Neural cell (in vitro differentiated cells): ENCODE data around the gene NANOS1. TPM values are rescaled to one million over a fixed set of nuclear protein-coding genes. Genes with fewer than 3 reads are reported as not detected.

Experiments
- H2AFZ ChIP-seq: fragments of 200-600, 300-800 bp; sonication (generic), shearing (Covaris generic); 2 replicates; pipeline ENCODE4 v1.6.0; 2014; ENCODE audit warnings: low read depth, mild to moderate bottlenecking, antibody characterized with exemption, low read length, moderate library complexity
- H3F3A ChIP-seq: fragments of 200-600 bp; shearing (Covaris generic); 2 replicates; pipeline ENCODE4 v1.6.1; 2016; ENCODE audit warnings: mild to moderate bottlenecking, moderate library complexity, mixed read lengths, antibody characterized with exemption, low read length; ENCODE audit not compliant: insufficient read depth, poor library complexity, severe bottlenecking
- H3K27ac ChIP-seq: fragments of 200-600, 300-800 bp; sonication (generic), shearing (Covaris generic); 2 replicates; pipeline ENCODE4 v1.5.1; 2014; ENCODE audit warnings: mild to moderate bottlenecking, low read length, moderate library complexity
- H3K27me3 ChIP-seq: fragments of 300-800, 200-600 bp; sonication (generic), shearing (Covaris generic); 2 replicates; pipeline ENCODE4 v1.6.0; 2014; ENCODE audit warnings: mild to moderate bottlenecking, low read depth, low read length, moderate library complexity; ENCODE audit not compliant: insufficient read depth
- H3K36me3 ChIP-seq: fragments of 300-800, 200-600 bp; sonication (generic), shearing (Covaris generic); 2 replicates; pipeline ENCODE4 v1.5.1; 2014; ENCODE audit warnings: mild to moderate bottlenecking, antibody characterized with exemption, low read length, moderate library complexity; ENCODE audit not compliant: insufficient read depth
- H3K4me2 ChIP-seq: fragments of 300-800, 200-600 bp; sonication (generic), shearing (Covaris generic); 2 replicates; pipeline ENCODE4 v1.6.0; 2014; ENCODE audit warnings: mild to moderate bottlenecking, low read length
- H3K4me3 ChIP-seq: fragments of 300-800, 200-600 bp; sonication (generic), shearing (Covaris generic); 2 replicates; pipeline ENCODE4 v1.5.1; 2014; ENCODE audit warnings: mild to moderate bottlenecking, low read length, moderate library complexity
- H3K79me2 ChIP-seq: fragments of 200-600 bp; shearing (Covaris generic); replicated peaks from 2 replicates; pipeline ENCODE4 v1.6.0; 2014; ENCODE audit warnings: mild to moderate bottlenecking, low read length, moderate library complexity; ENCODE audit not compliant: insufficient read depth
- H3K9ac ChIP-seq: fragments of 300-800, 200-600 bp; sonication (generic), shearing (Covaris generic); 2 replicates; pipeline ENCODE4 v1.6.1; 2016; ENCODE audit warnings: mild to moderate bottlenecking, low read length, mixed read lengths
- H3K9me2 ChIP-seq: fragments of 200-600 bp; shearing (Covaris generic); 2 replicates; pipeline ENCODE4 v1.6.1; 2016; ENCODE audit warnings: mild to moderate bottlenecking, low read length, mixed read lengths; ENCODE audit not compliant: insufficient read depth
- H3K9me3 ChIP-seq: fragments of 200-600, 300-800 bp; sonication (generic), shearing (Covaris generic); 2 replicates; pipeline ENCODE4 v1.6.1; 2016; ENCODE audit warnings: mild to moderate bottlenecking, mixed run types, low read length, moderate library complexity, mixed read lengths
- H4K20me1 ChIP-seq: fragments of 200-600 bp; shearing (Covaris generic); 2 replicates; pipeline ENCODE4 v1.6.1; 2016; ENCODE audit warnings: mild to moderate bottlenecking, mixed run types; ENCODE audit not compliant: insufficient read depth
- EP300 ChIP-seq: fragments of 450-650 bp; conservative IDR thresholded peaks from 2 replicates; pipeline ENCODE4 v1.6.1; 2014; ENCODE audit warnings: antibody characterized with exemption, mild to moderate bottlenecking, moderate library complexity; ENCODE audit not compliant: poor library complexity, severe bottlenecking
- EZH2 ChIP-seq: fragments of 200-600, 300-800 bp; shearing (Covaris generic), sonication (generic); IDR thresholded peaks from 2 replicates; pipeline ENCODE4 v1.6.1; 2014; ENCODE audit warnings: antibody characterized with exemption, low read length, borderline replicate concordance, mild to moderate bottlenecking; ENCODE audit not compliant: insufficient read depth, poor library complexity, severe bottlenecking
- MXI1 ChIP-seq: fragments of 450-650 bp; conservative IDR thresholded peaks from 2 replicates; pipeline ENCODE4 v1.6.1; 2014; ENCODE audit warnings: antibody characterized with exemption, mild to moderate bottlenecking; ENCODE audit not compliant: poor library complexity, severe bottlenecking
- POLR2AphosphoS5 ChIP-seq: IDR thresholded peaks from 2 replicates; pipeline ENCODE4 v1.6.1; 2012
- RAD21 ChIP-seq: fragments of 450-650 bp; conservative IDR thresholded peaks from 2 replicates; pipeline ENCODE4 v1.6.1; 2014; ENCODE audit warnings: antibody characterized with exemption, mild to moderate bottlenecking, moderate library complexity
- SMC3 ChIP-seq: fragments of 450-650 bp; conservative IDR thresholded peaks from 2 replicates; pipeline ENCODE4 v1.6.1; 2014; ENCODE audit warnings: antibody characterized with exemption, mild to moderate bottlenecking, moderate library complexity; ENCODE audit not compliant: poor library complexity
- TAF1 ChIP-seq: IDR thresholded peaks from 2 replicates; pipeline ENCODE4 v1.6.1; 2012; ENCODE audit warnings: low read depth
- polyA plus RNA-seq: library from polyadenylated mRNA; depleted of rRNA; stranded (reverse); fragments of >200 nt; gene quantifications from 2 replicates; pipeline ENCODE4 v1.2.3, GENCODE V29; 2014
- TF ChIP-seq, protein P1 (sequence below): fragments of 450-650 bp; IDR thresholded peaks from 2 replicates; pipeline ENCODE4 v1.5.1; 2014; ENCODE audit warnings: antibody characterized with exemption, mild to moderate bottlenecking, moderate library complexity; ENCODE audit not compliant: poor library complexity, severe bottlenecking
- TF ChIP-seq, protein P2 (sequence below): IDR thresholded peaks from 2 replicates; pipeline ENCODE4 v1.6.1; 2012; ENCODE audit warnings: borderline replicate concordance

Gene NANOS1
- polyA plus RNA-seq, 1 donor from 2014 or later: 29.1 TPM

GRCh38 chr10:119041326-119041725 is 11.8 kb downstream of the NANOS1 start:
- Histone ChIP-seq H3K79me2 (no peaks in the 10 kb centered on the region), H3K9ac (no peak overlapping the region), H3K4me3 (no peak overlapping the region), H3K9me2 (no peaks in the 10 kb centered on the region), H3K36me3 (peaks cover 9% of the 10 kb centered on the region), H4K20me1 (no peaks in the 10 kb centered on the region), H3K4me2 (no peak overlapping the region), H3K27me3 (no peaks in the 10 kb centered on the region), H3K9me3 (no peaks in the 10 kb centered on the region), H2AFZ (no peak overlapping the region), H3K27ac (no peak overlapping the region), H3F3A (no peaks in the 10 kb centered on the region)
- TF ChIP-seq TAF1 (no peak), RAD21 (no peak), SMC3 (no peak), EP300 (no peak), EZH2 (no peak), POLR2AphosphoS5 (no peak), MXI1 (no peak)
- TF ChIP-seq, protein P1, sequence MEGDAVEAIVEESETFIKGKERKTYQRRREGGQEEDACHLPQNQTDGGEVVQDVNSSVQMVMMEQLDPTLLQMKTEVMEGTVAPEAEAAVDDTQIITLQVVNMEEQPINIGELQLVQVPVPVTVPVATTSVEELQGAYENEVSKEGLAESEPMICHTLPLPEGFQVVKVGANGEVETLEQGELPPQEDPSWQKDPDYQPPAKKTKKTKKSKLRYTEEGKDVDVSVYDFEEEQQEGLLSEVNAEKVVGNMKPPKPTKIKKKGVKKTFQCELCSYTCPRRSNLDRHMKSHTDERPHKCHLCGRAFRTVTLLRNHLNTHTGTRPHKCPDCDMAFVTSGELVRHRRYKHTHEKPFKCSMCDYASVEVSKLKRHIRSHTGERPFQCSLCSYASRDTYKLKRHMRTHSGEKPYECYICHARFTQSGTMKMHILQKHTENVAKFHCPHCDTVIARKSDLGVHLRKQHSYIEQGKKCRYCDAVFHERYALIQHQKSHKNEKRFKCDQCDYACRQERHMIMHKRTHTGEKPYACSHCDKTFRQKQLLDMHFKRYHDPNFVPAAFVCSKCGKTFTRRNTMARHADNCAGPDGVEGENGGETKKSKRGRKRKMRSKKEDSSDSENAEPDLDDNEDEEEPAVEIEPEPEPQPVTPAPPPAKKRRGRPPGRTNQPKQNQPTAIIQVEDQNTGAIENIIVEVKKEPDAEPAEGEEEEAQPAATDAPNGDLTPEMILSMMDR: no peak
- TF ChIP-seq, protein P2, sequence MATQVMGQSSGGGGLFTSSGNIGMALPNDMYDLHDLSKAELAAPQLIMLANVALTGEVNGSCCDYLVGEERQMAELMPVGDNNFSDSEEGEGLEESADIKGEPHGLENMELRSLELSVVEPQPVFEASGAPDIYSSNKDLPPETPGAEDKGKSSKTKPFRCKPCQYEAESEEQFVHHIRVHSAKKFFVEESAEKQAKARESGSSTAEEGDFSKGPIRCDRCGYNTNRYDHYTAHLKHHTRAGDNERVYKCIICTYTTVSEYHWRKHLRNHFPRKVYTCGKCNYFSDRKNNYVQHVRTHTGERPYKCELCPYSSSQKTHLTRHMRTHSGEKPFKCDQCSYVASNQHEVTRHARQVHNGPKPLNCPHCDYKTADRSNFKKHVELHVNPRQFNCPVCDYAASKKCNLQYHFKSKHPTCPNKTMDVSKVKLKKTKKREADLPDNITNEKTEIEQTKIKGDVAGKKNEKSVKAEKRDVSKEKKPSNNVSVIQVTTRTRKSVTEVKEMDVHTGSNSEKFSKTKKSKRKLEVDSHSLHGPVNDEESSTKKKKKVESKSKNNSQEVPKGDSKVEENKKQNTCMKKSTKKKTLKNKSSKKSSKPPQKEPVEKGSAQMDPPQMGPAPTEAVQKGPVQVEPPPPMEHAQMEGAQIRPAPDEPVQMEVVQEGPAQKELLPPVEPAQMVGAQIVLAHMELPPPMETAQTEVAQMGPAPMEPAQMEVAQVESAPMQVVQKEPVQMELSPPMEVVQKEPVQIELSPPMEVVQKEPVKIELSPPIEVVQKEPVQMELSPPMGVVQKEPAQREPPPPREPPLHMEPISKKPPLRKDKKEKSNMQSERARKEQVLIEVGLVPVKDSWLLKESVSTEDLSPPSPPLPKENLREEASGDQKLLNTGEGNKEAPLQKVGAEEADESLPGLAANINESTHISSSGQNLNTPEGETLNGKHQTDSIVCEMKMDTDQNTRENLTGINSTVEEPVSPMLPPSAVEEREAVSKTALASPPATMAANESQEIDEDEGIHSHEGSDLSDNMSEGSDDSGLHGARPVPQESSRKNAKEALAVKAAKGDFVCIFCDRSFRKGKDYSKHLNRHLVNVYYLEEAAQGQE: no peak

DNA sequence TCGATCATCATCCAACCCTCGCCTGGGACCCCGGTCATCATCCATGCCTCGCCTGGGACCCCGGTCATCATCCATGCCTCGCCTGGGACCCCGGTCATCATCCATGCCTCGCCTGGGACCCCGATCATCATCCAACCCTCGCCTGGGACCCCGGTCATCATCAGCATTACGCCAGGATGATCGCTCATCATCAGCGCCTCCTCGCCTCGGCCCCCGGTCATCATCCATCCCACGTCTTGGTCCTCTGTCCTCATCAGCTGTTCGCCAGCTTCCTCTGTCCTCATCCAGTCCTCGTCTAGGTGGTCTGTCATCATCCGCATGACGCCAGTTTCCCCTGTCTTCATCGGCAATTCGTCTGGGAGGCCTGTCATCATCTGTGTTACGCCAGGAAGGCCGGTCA is 12.7 kb downstream of the NANOS1 start:
- H3K79me2 ChIP-seq: no peaks in the 10 kb centered on the region
- no peaks in the 10 kb centered on the region for H3K9me2 ChIP-seq
- H4K20me1 ChIP-seq: no peaks in the 10 kb centered on the region
- peaks cover 6% of the 10 kb centered on the region for H3K36me3 ChIP-seq
- H3K4me2 ChIP-seq: no peak overlapping the region
- no peak overlapping the region for H2AFZ ChIP-seq
- H3K9me3 ChIP-seq: no peaks in the 10 kb centered on the region
- H3K4me3 ChIP-seq: no peak overlapping the region
- H3F3A ChIP-seq: no peaks in the 10 kb centered on the region
- TF ChIP-seq, protein P1: no peak
- TF ChIP-seq EZH2: no peak
- TF ChIP-seq, protein P2: no peak
- no peak for TF ChIP-seq SMC3
- TF ChIP-seq POLR2AphosphoS5: no peak
- TF ChIP-seq TAF1: no peak
- TF ChIP-seq MXI1: no peak
- TF ChIP-seq EP300: no peak
- no peak for TF ChIP-seq RAD21
- no peak overlapping the region for H3K9ac ChIP-seq
- H3K27ac ChIP-seq: no peak overlapping the region
- no peaks in the 10 kb centered on the region for H3K27me3 ChIP-seq
